IPS-NIHi11 (cell line): ENCODE data around the gene MPP4.
"Not testable (repeated sequence)": the region's sequence is repeated elsewhere in the genome, so short reads cannot be mapped to it uniquely, and the experiment has no call there.

ENCODE experiments used
- DNase-seq: peaks from one replicate; pipeline ENCODE4 v3.0.0; 2012; ENCODE audit warnings: mixed read lengths, low spot score

MPP4 gene

GRCh38 chr2:201671205-201671604 is 27.2 kb downstream of the MPP4 start:
- not testable (repeated sequence) for DNase-seq

- no peak for DNase-seq
These were observed 28.6 kb downstream of the MPP4 start for GRCh38 chr2:201669865-201670264.

GRCh38 chr2:201668402-201668910 is 30.0 kb downstream of the MPP4 start:
- DNase-seq, result no peak

GRCh38 chr2:201664334-201664733 is 34.1 kb downstream of the MPP4 start:
- no peak for DNase-seq

- DNase-seq, result no peak
These were observed 37.1 kb downstream of the MPP4 start for GRCh38 chr2:201661366-201661765.

- DNase-seq, result no peak
These were observed 38.0 kb downstream of the MPP4 start for GRCh38 chr2:201660293-201660895.

GRCh38 chr2:201656740-201657139 is 41.7 kb downstream of the MPP4 start:
- DNase-seq, result no peak

- no peak for DNase-seq
These were observed 42.3 kb downstream of the MPP4 start for GRCh38 chr2:201656102-201656501.

GRCh38 chr2:201654616-201655384 is 43.6 kb downstream of the MPP4 start:
- no peak for DNase-seq

- no peak for DNase-seq
These were observed 45.2 kb downstream of the MPP4 start for GRCh38 chr2:201653221-201653620.

GRCh38 chr2:201649442-201649841 is 49.0 kb downstream of the MPP4 start:
- DNase-seq, result no peak

- no peak for DNase-seq
These were observed 51.0 kb downstream of the MPP4 start for GRCh38 chr2:201647431-201647830.

GRCh38 chr2:201644001-201644400 is 54.4 kb downstream of the MPP4 start:
- DNase-seq, result no peak

- DNase-seq, result peak; percentile 76
These were observed 55.1 kb downstream of the MPP4 start, which contains the start of gene TMEM237 for GRCh38 chr2:201643216-201643890. Gene TMEM237 (minus strand): TSS chr2:201643503. CDS start chr2:201643400, 103 bp downstream.

- peak; percentile 95 for DNase-seq
These were observed 55.7 kb downstream of the MPP4 start for GRCh38 chr2:201642579-201643215.

GRCh38 chr2:201642086-201642578 is 56.3 kb downstream of the MPP4 start:
- DNase-seq, result no peak

- DNase-seq, result no peak
These were observed 59.2 kb downstream of the MPP4 start for GRCh38 chr2:201639205-201639604.

GRCh38 chr2:201638326-201638725 is 60.1 kb downstream of the MPP4 start:
- no peak for DNase-seq

- no peak for DNase-seq
These were observed 64.7 kb downstream of the MPP4 start for GRCh38 chr2:201633661-201634249.

GRCh38 chr2:201631041-201631440 is 67.4 kb downstream of the MPP4 start:
- DNase-seq, result no peak

GRCh38 chr2:201630577-201630976 is 67.9 kb downstream of the MPP4 start:
- DNase-seq, result no peak

- no peak for DNase-seq
These were observed 69.9 kb downstream of the MPP4 start for GRCh38 chr2:201628545-201628944.
